ENCODE measurements around the gene MAML1. TPM values are rescaled to one million over a fixed set of nuclear protein-coding genes. Genes with fewer than 3 reads are reported as not detected.

The MAML1 gene
- total RNA-seq, 1 experiment from 2014 or later, result 14.2 TPM

DNA sequence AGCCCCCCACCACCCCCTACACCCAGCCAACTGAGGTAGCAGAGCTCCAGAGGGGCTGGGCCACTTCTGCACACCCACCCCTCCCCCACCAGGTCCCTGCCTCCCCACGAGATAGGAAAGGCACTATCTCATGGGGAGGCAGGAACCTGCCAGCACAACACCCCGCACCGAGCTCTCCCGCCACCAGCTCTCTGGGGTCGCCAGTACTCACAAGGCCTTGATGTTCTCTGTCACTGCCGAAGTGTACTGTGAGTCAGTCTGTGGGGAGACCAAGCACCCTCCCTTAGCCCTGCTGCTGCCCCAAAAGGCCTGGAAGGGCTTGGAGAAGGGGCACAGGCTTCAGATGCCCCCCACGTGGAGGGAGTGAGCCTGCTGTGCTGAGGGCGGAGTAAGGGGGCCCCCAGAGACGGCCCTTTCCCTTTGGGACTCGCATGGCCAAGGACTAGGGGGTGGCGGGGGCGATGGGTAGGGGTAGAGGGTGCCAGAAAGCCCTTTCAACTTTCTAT is 68.1 kb downstream of the MAML1 start:
- no peak for DNase-seq (ENCODE audit: low spot score)
- in situ Hi-C loops (cut with HindIII; ENCODE audit: low sequenced_read_pairs), result no loop called here

GRCh38 chr5:179801304-179802206 is 68.9 kb downstream of the MAML1 start:
- peak; percentile 53 for DNase-seq (ENCODE audit: low spot score)

GRCh38 chr5:179802207-179802883 is 69.7 kb downstream of the MAML1 start:
- peak; percentile 87 for DNase-seq (ENCODE audit: low spot score)

More at GRCh38 chr5:179801304-179802206, 68.9 kb downstream of the MAML1 start:
- in situ Hi-C loops (cut with HindIII; ENCODE audit: low sequenced_read_pairs), result no loop called here

GRCh38 chr5:179802950-179803562 is 70.4 kb downstream of the MAML1 start:
- in situ Hi-C loops (cut with HindIII; ENCODE audit: low sequenced_read_pairs), result no loop called here
- no peak for DNase-seq (ENCODE audit: low spot score)

More at GRCh38 chr5:179802207-179802883, 69.7 kb downstream of the MAML1 start:
- in situ Hi-C loops (cut with HindIII; ENCODE audit: low sequenced_read_pairs), result no loop called here

GRCh38 chr5:179803651-179804554 is 71.3 kb downstream of the MAML1 start:
- DNase-seq (ENCODE audit: low spot score), result no peak
- in situ Hi-C loops (cut with HindIII; ENCODE audit: low sequenced_read_pairs), result no loop called here

- in situ Hi-C loops (cut with HindIII; ENCODE audit: low sequenced_read_pairs), result no loop called here
- DNase-seq (ENCODE audit: low spot score), result no peak
Observed at GRCh38 chr5:179804555-179804947, 71.9 kb downstream of the MAML1 start.

GRCh38 chr5:179805070-179805528 is 72.5 kb downstream of the MAML1 start:
- in situ Hi-C loops (cut with HindIII; ENCODE audit: low sequenced_read_pairs), result no loop called here

GRCh38 chr5:179805529-179806249 is 73.1 kb downstream of the MAML1 start:
- DNase-seq (ENCODE audit: low spot score), result peak; percentile 51
- in situ Hi-C loops (cut with HindIII; ENCODE audit: low sequenced_read_pairs), result no loop called here

More at GRCh38 chr5:179805070-179805528, 72.5 kb downstream of the MAML1 start:
- no peak for DNase-seq (ENCODE audit: low spot score)

GRCh38 chr5:179806250-179807048 is 73.8 kb downstream of the MAML1 start, which contains the start of gene MGAT4B:
Gene MGAT4B, minus strand, starts transcription at chr5:179806866. Its CDS starts 283 bp downstream, at chr5:179806583.
- DNase-seq (ENCODE audit: low spot score), result peak; percentile 79
- in situ Hi-C loops (cut with HindIII; ENCODE audit: low sequenced_read_pairs), result no loop called here

GRCh38 chr5:179812135-179812825 is 79.7 kb downstream of the MAML1 start:
- in situ Hi-C loops (cut with HindIII; ENCODE audit: low sequenced_read_pairs), result loop anchor here (10.0 kb wide), 1 partner anchor 57 kb away; no protein-coding TSS in a partner anchor
- DNase-seq (ENCODE audit: low spot score), result peak; percentile 98

DNA sequence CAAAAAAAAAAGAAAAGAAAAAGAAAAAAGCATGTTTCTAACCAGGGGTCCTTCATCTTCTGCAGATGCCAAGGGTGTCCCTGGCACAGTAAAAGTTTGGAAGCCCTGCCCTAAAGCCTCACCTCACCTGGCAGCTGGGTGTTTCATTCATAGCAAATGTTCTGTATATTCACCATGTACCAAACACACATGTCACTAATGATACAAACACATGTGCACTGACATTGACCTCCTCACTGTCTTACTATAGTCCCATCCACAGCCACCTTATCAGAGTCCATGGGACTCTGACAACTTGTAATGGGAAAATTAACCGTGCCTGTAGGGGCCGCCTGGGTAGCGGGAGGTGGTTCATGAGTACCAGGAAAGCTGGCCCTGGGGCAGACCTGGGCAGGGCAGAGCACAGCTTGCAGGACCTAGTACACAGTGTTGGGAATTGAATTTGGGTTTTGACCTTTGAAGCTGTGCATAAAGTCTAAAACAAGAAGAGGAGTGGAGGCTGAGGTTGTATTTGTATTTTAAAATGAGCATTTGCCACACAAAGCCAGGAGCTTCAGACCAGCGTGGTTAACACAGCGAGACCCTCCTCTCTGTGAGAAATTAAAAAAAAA is 80.5 kb downstream of the MAML1 start:
- DNase-seq (ENCODE audit: low spot score), result no peak
- in situ Hi-C loops (cut with HindIII; ENCODE audit: low sequenced_read_pairs), result loop anchor here (10.0 kb wide), 1 partner anchor 58 kb away; no protein-coding TSS in a partner anchor

GRCh38 chr5:179814090-179814489 is 81.5 kb downstream of the MAML1 start:
- no peak for DNase-seq (ENCODE audit: low spot score)
- in situ Hi-C loops (cut with HindIII; ENCODE audit: low sequenced_read_pairs), result loop anchor here (10.0 kb wide), 1 partner anchor 59 kb away; no protein-coding TSS in a partner anchor

- no peak for DNase-seq (ENCODE audit: low spot score)
- in situ Hi-C loops (cut with HindIII; ENCODE audit: low sequenced_read_pairs), result loop anchor here (10.0 kb wide), 1 partner anchor 61 kb away; no protein-coding TSS in a partner anchor
Observed at GRCh38 chr5:179815491-179816249, 83.0 kb downstream of the MAML1 start.

DNA sequence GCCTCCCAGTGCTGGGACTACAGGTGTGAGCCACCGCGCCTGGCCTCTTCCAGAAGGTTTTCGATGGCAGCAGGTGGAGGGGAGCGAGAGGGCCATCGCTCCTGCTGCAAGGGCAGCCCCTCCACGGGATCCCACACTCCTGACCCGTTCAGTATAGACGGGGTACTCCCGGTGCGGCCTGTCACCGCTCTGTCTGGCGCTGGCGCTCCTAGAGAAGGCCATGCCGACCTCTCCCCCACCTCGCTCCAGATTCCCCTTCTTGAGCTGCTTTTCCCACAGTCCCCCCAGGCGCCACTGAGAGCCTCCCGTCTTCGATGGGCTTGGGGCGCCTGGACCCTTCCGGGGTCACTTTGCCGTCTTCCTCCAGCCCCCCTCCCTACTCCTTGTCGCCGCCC is 83.8 kb downstream of the MAML1 start:
- in situ Hi-C loops (cut with HindIII; ENCODE audit: low sequenced_read_pairs), result loop anchor here (10.0 kb wide), 1 partner anchor 62 kb away; no protein-coding TSS in a partner anchor
- no peak for DNase-seq (ENCODE audit: low spot score)

Measured in G401 (cell line).